IMR-90 (cell line): Measurements from ENCODE around the gene FAM151A. TPM values are rescaled to one million over a fixed set of nuclear protein-coding genes. Genes with fewer than 3 reads are reported as not detected.

ENCODE experiments used
- ATAC-seq: fragments of 200-7000 bp; cut with Tn5 transposase; 2 replicates; pipeline ENCODE4 v1.9.1; 2020; ENCODE audit warnings: low read depth, mild to moderate bottlenecking, moderate library complexity
- BruUV-seq: library from RNA; stranded (reverse); fragments of 400-500 nt; replicated peaks from 2 replicates; lab custom pipeline; 2021; lab: Mats Ljungman, UMichigan
- CTCF ChIA-PET: fragments of 300-600 bp; formaldehyde crosslinking; extraction: SDS; loops from one replicate; lab custom pipeline; 2021; ENCODE audit warnings: antibody characterized with exemption; lab: Yijun Ruan, JAX
- POLR2A ChIA-PET: fragments of 300-600 bp; sonication (Branson Sonifier 250); formaldehyde crosslinking; loops from one replicate; lab custom pipeline; 2022; ENCODE audit warnings: antibody characterized with exemption; ENCODE audit not compliant: unreplicated experiment; lab: Charles Lee
- DNase-seq: peaks from one replicate; pipeline ENCODE4 v3.0.0; 2013
- H2AFZ ChIP-seq: replicated peaks from 2 replicates; pipeline ENCODE3; 2013; ENCODE audit warnings: low read length, mild to moderate bottlenecking; ENCODE audit not compliant: poor library complexity
- H2AK5ac ChIP-seq: 2 replicates; pipeline ENCODE4 v1.6.1; 2013; ENCODE audit warnings: low read depth, low read length, inconsistent platforms
- H2AK9ac ChIP-seq: replicated peaks from 2 replicates; pipeline ENCODE3; 2013; ENCODE audit warnings: mild to moderate bottlenecking, low read depth, low read length, moderate library complexity; ENCODE audit not compliant: poor library complexity
- H2BK120ac ChIP-seq: 2 replicates; pipeline ENCODE4 v1.6.1; 2013; ENCODE audit warnings: low read depth, low read length, inconsistent platforms
- H2BK15ac ChIP-seq: 3 replicates; pipeline ENCODE4 v1.6.1; 2013; ENCODE audit warnings: low read depth, low read length, inconsistent platforms
- H2BK20ac ChIP-seq: 2 replicates; pipeline ENCODE4 v1.6.1; 2013; ENCODE audit warnings: low read depth, mild to moderate bottlenecking, inconsistent platforms, low read length, moderate library complexity
- H2BK5ac ChIP-seq: 2 replicates; pipeline ENCODE4 v1.6.1; 2013; ENCODE audit warnings: mild to moderate bottlenecking, low read depth, low read length, inconsistent platforms; ENCODE audit not compliant: poor library complexity, severe bottlenecking
- H3K14ac ChIP-seq: replicated peaks from 2 replicates; pipeline ENCODE4 v1.6.1; 2013; ENCODE audit warnings: low read depth, low read length, inconsistent platforms
- H3K18ac ChIP-seq: 2 replicates; pipeline ENCODE4 v1.6.1; 2013; ENCODE audit warnings: low read depth, low read length, control low read depth
- H3K23ac ChIP-seq: 2 replicates; pipeline ENCODE4 v1.6.1; 2013; ENCODE audit warnings: low read depth, low read length, inconsistent platforms
- H3K27ac ChIP-seq: 2 replicates; pipeline ENCODE4 v1.5.1; 2013; ENCODE audit warnings: mild to moderate bottlenecking, control low read depth, low read length; ENCODE audit not compliant: insufficient read depth
- H3K27me3 ChIP-seq: 2 replicates; pipeline ENCODE4 v1.6.1; 2013; ENCODE audit warnings: low read length; ENCODE audit not compliant: control insufficient read depth, insufficient read depth
- H3K36me3 ChIP-seq: 2 replicates; pipeline ENCODE4 v1.6.1; 2013; ENCODE audit warnings: low read length, mixed read lengths; ENCODE audit not compliant: control insufficient read depth, insufficient read depth
- H3K4ac ChIP-seq: 2 replicates; pipeline ENCODE4 v1.6.1; 2013; ENCODE audit warnings: low read depth, low read length, inconsistent platforms
- H3K4me1 ChIP-seq: 2 replicates; pipeline ENCODE4 v1.6.1; 2013; ENCODE audit warnings: low read length, mixed read lengths; ENCODE audit not compliant: control insufficient read depth, insufficient read depth
- H3K4me2 ChIP-seq: 2 replicates; pipeline ENCODE4 v1.6.1; 2013; ENCODE audit warnings: low read depth, mild to moderate bottlenecking, control low read depth, low read length, moderate library complexity
- H3K4me3 ChIP-seq: 2 replicates; pipeline ENCODE4 v1.5.1; 2013; ENCODE audit warnings: low read depth, mild to moderate bottlenecking, control low read depth, low read length, moderate library complexity; ENCODE audit not compliant: insufficient read depth
- H3K56ac ChIP-seq: 2 replicates; pipeline ENCODE4 v1.6.1; 2013; ENCODE audit warnings: low read length, inconsistent platforms; ENCODE audit not compliant: insufficient read depth; ENCODE audit errors: extremely low read depth
- H3K79me1 ChIP-seq, 2 experiments: 2 replicates each; pipeline ENCODE4 v1.6.1; 2013; ENCODE audit warnings: low read length in 2 of 2, inconsistent platforms in 1 of 2, low read depth in 1 of 2
- H3K9ac ChIP-seq: 2 replicates; pipeline ENCODE4 v1.6.1; 2013; ENCODE audit warnings: low read depth, low read length, control low read depth
- H3K9me1 ChIP-seq: 2 replicates; pipeline ENCODE4 v1.6.1; 2013; ENCODE audit warnings: low read length, inconsistent platforms; ENCODE audit not compliant: insufficient read depth
- H3K9me3 ChIP-seq: 2 replicates; pipeline ENCODE4 v1.6.1; 2013; ENCODE audit warnings: low read length; ENCODE audit not compliant: control insufficient read depth, insufficient read depth
- H4K20me1 ChIP-seq: 2 replicates; pipeline ENCODE4 v1.6.1; 2013; ENCODE audit warnings: low read length, inconsistent platforms; ENCODE audit not compliant: insufficient read depth
- H4K5ac ChIP-seq: 2 replicates; pipeline ENCODE4 v1.6.1; 2013; ENCODE audit warnings: mild to moderate bottlenecking, low read depth, low read length, control low read depth
- H4K8ac ChIP-seq, 2 experiments: 2 replicates each; pipeline ENCODE4 v1.6.1; 2013; ENCODE audit warnings: low read depth in 2 of 2, low read length in 2 of 2, control low read depth in 1 of 2, inconsistent platforms in 1 of 2
- H4K91ac ChIP-seq: 2 replicates; pipeline ENCODE4 v1.6.1; 2013; ENCODE audit warnings: low read depth, low read length, inconsistent platforms; ENCODE audit not compliant: insufficient read depth
- BHLHE40 ChIP-seq: fragments of 150-350 bp; IDR thresholded peaks from 2 replicates; pipeline ENCODE4 v1.6.1; 2016; ENCODE audit warnings: mild to moderate bottlenecking, low read depth, low read length
- MAFK ChIP-seq: IDR thresholded peaks from 2 replicates; pipeline ENCODE4 v1.6.1; 2012; ENCODE audit warnings: low read depth, low read length, improper control_type of control experiment
- MAZ ChIP-seq: IDR thresholded peaks from 2 replicates; pipeline ENCODE4 v1.6.1; 2012; ENCODE audit warnings: low read depth, mild to moderate bottlenecking, low read length, improper control_type of control experiment, moderate library complexity, borderline replicate concordance
- MXI1 ChIP-seq: IDR thresholded peaks from 2 replicates; pipeline ENCODE4 v1.6.1; 2012; ENCODE audit warnings: low read depth, mild to moderate bottlenecking, low read length, moderate library complexity, borderline replicate concordance
- NFE2L2 ChIP-seq: fragments of 150-350 bp; IDR thresholded peaks from 2 replicates; pipeline ENCODE4 v1.6.1; 2016; ENCODE audit warnings: low read depth, mild to moderate bottlenecking, low read length
- POLR2A ChIP-seq: IDR thresholded peaks from 2 replicates; pipeline ENCODE4 v1.6.1; 2012; ENCODE audit warnings: mild to moderate bottlenecking, low read depth, low read length
- RAD21 ChIP-seq: IDR thresholded peaks from 2 replicates; pipeline ENCODE4 v1.6.1; 2012; ENCODE audit warnings: low read length, improper control_type of control experiment
- RCOR1 ChIP-seq: IDR thresholded peaks from 2 replicates; pipeline ENCODE4 v1.6.1; 2012; ENCODE audit warnings: mild to moderate bottlenecking, low read length, improper control_type of control experiment; ENCODE audit not compliant: insufficient replicate concordance
- RFX5 ChIP-seq: IDR thresholded peaks from 2 replicates; pipeline ENCODE4 v1.8.0; 2012; ENCODE audit warnings: low read depth, mild to moderate bottlenecking, low read length, moderate library complexity
- SMC3 ChIP-seq: fragments of 150-350 bp; IDR thresholded peaks from 2 replicates; pipeline ENCODE4 v1.6.1; 2016; ENCODE audit warnings: low read depth, mild to moderate bottlenecking, antibody characterized with exemption, low read length, moderate library complexity
- USF2 ChIP-seq: fragments of 150-350 bp; IDR thresholded peaks from 2 replicates; pipeline ENCODE4 v1.6.1; 2017; ENCODE audit warnings: mild to moderate bottlenecking, antibody characterized with exemption, low read length, low read depth
- WGBS, 2 experiments: methylation state at CpG; one replicate each; pipeline versions ENCODE4 v1.1.5 to v1.1.7; 2013; ENCODE audit warnings: missing lambda C conversion rate in 2 of 2; ENCODE audit not compliant: insufficient read length in 1 of 2; ENCODE audit errors: extremely low coverage in 2 of 2; 5-methylcytosine and 5-hydroxymethylcytosine counted together
- dilution Hi-C: fragments of 300-500 bp; cut with HindIII; formaldehyde crosslinking; loops from one replicate; pipeline ENCODE4 v1.14.3; 2018; ENCODE audit warnings: low sequenced_read_pairs; ENCODE audit not compliant: unreplicated experiment
- in situ Hi-C: fragments of 300-500 bp; cut with MboI; formaldehyde crosslinking; loops from 3 replicates; pipeline ENCODE4 v1.14.3; 2019; ENCODE audit warnings: low sequenced_read_pairs, inconsistent platforms, mixed read lengths
- intact Hi-C: fragments of 100-400 bp; cut with micrococcal nuclease; formaldehyde crosslinking; loops from 2 replicates; pipeline ENCODE4 v1.10.0; 2022
- polyA plus RNA-seq, 3 experiments: library from polyadenylated mRNA; depleted of rRNA; stranded (reverse); fragments of >200 nt; gene quantifications; 2 replicates each; pipeline ENCODE4 v1.2.3, GENCODE V29; 2012; ENCODE audit warnings: low replicate concordance in 1 of 3
- total RNA-seq: library from RNA; depleted of rRNA; stranded (reverse); fragments of >200 nt; gene quantifications from 2 replicates; pipeline ENCODE4 v1.2.3, GENCODE V29; 2012

The FAM151A gene
- total and polyA plus RNA-seq, 2 of the 4 experiments (the other 2 are of a cell fraction), result not detected

GRCh38 chr1:54668567-54668966 is 45.2 kb upstream of the FAM151A start:
- no peak overlapping the region for H3K27ac ChIP-seq
- ATAC-seq, result no peak
- no peak overlapping the region for H4K91ac ChIP-seq
- peaks cover 4% of the 10 kb centered on the region; the same call in 1 of the 2 replicates for H3K9me3 ChIP-seq
- POLR2A ChIA-PET, result no interaction called here
- no peak overlapping the region for H2AK9ac ChIP-seq
- in situ Hi-C loops (no loop called here), intact Hi-C loops (no loop called here), dilution Hi-C loops (no loop called here)
- TF ChIP-seq MXI1 (no peak), RFX5 (no peak), MAFK (no peak), NFE2L2 (no peak), RAD21 (no peak), RCOR1 (no peak), MAZ (no peak), POLR2A (no peak), BHLHE40 (no peak), USF2 (no peak), SMC3 (no peak)
- H3K9ac ChIP-seq, result no peak overlapping the region
- H3K4me1 ChIP-seq, result no peaks in the 10 kb centered on the region
- no peak overlapping the region for H3K23ac ChIP-seq
- peaks cover 24% of the 10 kb centered on the region for H3K27me3 ChIP-seq
- no peaks in the 10 kb centered on the region for H4K20me1 ChIP-seq
- H3K14ac ChIP-seq, result no peak overlapping the region
- H3K36me3 ChIP-seq, result no peaks in the 10 kb centered on the region
- no peaks in the 10 kb centered on the region for H3K9me1 ChIP-seq
- H3K4ac ChIP-seq, result no peak overlapping the region
- H3K4me3 ChIP-seq, result no peak overlapping the region
- no peak overlapping the region for H4K8ac ChIP-seq
- no peak overlapping the region for H4K5ac ChIP-seq
- no peak overlapping the region for H2BK15ac ChIP-seq
- no peak overlapping the region for H2BK5ac ChIP-seq
- H2AK5ac ChIP-seq, result no peak overlapping the region
- H3K56ac ChIP-seq, result no peak overlapping the region
- no peak overlapping the region for H3K4me2 ChIP-seq
- no peak overlapping the region for H2BK120ac ChIP-seq
- WGBS, 2 experiments, result no CpG with 5 or more reads among the region's 2 CpGs
- CTCF ChIA-PET, result no interaction called here
- H2BK20ac ChIP-seq, result no peak overlapping the region
- no peak for DNase-seq
- no peaks in the 10 kb centered on the region for H3K79me1 ChIP-seq
- H3K18ac ChIP-seq, result no peak overlapping the region
- H2AFZ ChIP-seq, result no peak overlapping the region
- no TSS peak for BruUV-seq
